Ishikawa (cell line): ENCODE measurements around the gene YAP1.

Experiments used
- CEBPB ChIP-seq: IDR thresholded peaks from 2 replicates; pipeline ENCODE4 v1.6.1; 2012
- CREB1 ChIP-seq: IDR thresholded peaks from 2 replicates; pipeline ENCODE4 v1.6.1; 2012; ENCODE audit warnings: low read depth
- EGR1 ChIP-seq: IDR thresholded peaks from 2 replicates; pipeline ENCODE4 v1.6.1; 2012
- EP300 ChIP-seq: IDR thresholded peaks from 2 replicates; pipeline ENCODE4 v1.6.1; 2012; ENCODE audit warnings: borderline replicate concordance
- FOXM1 ChIP-seq: IDR thresholded peaks from 2 replicates; pipeline ENCODE4 v1.6.1; 2012; ENCODE audit warnings: low read depth, borderline replicate concordance
- NFIC ChIP-seq: IDR thresholded peaks from 2 replicates; pipeline ENCODE4 v1.6.1; 2012
- RAD21 ChIP-seq: IDR thresholded peaks from 2 replicates; pipeline ENCODE4 v1.6.1; 2012; ENCODE audit warnings: low read depth
- TAF1 ChIP-seq: IDR thresholded peaks from 2 replicates; pipeline ENCODE4 v1.6.1; 2012; ENCODE audit warnings: low read depth, mild to moderate bottlenecking
- TCF12 ChIP-seq: IDR thresholded peaks from 2 replicates; pipeline ENCODE4 v1.6.1; 2012; ENCODE audit warnings: low read depth
- TEAD4 ChIP-seq: IDR thresholded peaks from 2 replicates; pipeline ENCODE4 v1.6.1; 2012
- YY1 ChIP-seq: IDR thresholded peaks from 2 replicates; pipeline ENCODE4 v1.6.1; 2012; ENCODE audit warnings: low read depth
- ZBTB7A ChIP-seq: IDR thresholded peaks from 2 replicates; pipeline ENCODE4 v1.6.1; 2012; ENCODE audit warnings: low read depth
- TF ChIP-seq, protein P1 (sequence below): IDR thresholded peaks from 2 replicates; pipeline ENCODE4 v1.6.1; 2012
- TF ChIP-seq, protein P2 (sequence below): IDR thresholded peaks from 2 replicates; pipeline ENCODE4 v1.6.1; 2012
- TF ChIP-seq, protein P3 (sequence below): IDR thresholded peaks from 2 replicates; pipeline ENCODE4 v1.6.1; 2012; ENCODE audit warnings: low read depth, mild to moderate bottlenecking

The YAP1 gene

DNA sequence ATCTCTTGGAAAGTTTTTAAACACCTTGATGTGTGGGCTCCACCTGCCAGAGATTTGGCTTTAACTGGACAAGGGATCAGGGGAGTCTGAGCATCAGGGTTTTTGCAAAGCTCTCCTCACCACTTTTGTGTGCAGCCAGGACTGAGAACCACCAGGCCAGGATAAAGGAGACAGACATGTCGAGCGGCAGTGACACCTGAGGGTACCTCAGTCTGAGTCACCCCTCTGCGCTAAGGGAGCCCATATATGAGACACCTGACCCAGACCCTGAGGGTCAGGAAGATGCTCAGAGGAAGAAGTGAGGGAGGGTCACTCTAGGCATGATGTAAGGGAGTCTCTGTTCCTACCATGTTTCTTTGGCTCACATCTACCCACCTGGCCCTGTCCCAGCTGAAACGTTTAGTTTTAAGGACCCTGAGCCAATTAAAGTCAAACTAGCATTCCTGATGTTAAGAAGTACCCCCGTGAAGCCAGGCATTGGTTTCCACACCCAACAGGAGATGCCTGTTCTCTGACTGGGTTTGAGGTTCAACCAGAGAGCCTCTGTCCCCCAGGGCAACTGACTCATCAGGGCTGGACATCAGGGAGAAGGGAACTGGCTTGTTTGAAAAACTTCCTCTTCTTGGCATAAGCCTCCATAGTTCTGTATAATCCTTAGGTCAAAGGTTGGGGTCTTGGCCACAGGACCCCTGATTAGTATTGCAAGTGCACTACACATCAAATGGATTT, 134.6 kb downstream of the YAP1 start:
- TF ChIP-seq TEAD4 (no peak), CREB1 (no peak), TCF12 (no peak), TAF1 (no peak), CEBPB (no peak), EP300 (no peak), ZBTB7A (no peak), FOXM1 (no peak), RAD21 (no peak), EGR1 (no peak), NFIC (no peak)
- TF ChIP-seq, protein P1, sequence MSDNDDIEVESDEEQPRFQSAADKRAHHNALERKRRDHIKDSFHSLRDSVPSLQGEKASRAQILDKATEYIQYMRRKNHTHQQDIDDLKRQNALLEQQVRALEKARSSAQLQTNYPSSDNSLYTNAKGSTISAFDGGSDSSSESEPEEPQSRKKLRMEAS, result no peak
- TF ChIP-seq, protein P2, sequence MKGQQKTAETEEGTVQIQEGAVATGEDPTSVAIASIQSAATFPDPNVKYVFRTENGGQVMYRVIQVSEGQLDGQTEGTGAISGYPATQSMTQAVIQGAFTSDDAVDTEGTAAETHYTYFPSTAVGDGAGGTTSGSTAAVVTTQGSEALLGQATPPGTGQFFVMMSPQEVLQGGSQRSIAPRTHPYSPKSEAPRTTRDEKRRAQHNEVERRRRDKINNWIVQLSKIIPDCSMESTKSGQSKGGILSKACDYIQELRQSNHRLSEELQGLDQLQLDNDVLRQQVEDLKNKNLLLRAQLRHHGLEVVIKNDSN, result no peak
- TF ChIP-seq, protein P3, sequence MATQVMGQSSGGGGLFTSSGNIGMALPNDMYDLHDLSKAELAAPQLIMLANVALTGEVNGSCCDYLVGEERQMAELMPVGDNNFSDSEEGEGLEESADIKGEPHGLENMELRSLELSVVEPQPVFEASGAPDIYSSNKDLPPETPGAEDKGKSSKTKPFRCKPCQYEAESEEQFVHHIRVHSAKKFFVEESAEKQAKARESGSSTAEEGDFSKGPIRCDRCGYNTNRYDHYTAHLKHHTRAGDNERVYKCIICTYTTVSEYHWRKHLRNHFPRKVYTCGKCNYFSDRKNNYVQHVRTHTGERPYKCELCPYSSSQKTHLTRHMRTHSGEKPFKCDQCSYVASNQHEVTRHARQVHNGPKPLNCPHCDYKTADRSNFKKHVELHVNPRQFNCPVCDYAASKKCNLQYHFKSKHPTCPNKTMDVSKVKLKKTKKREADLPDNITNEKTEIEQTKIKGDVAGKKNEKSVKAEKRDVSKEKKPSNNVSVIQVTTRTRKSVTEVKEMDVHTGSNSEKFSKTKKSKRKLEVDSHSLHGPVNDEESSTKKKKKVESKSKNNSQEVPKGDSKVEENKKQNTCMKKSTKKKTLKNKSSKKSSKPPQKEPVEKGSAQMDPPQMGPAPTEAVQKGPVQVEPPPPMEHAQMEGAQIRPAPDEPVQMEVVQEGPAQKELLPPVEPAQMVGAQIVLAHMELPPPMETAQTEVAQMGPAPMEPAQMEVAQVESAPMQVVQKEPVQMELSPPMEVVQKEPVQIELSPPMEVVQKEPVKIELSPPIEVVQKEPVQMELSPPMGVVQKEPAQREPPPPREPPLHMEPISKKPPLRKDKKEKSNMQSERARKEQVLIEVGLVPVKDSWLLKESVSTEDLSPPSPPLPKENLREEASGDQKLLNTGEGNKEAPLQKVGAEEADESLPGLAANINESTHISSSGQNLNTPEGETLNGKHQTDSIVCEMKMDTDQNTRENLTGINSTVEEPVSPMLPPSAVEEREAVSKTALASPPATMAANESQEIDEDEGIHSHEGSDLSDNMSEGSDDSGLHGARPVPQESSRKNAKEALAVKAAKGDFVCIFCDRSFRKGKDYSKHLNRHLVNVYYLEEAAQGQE, result no peak

DNA sequence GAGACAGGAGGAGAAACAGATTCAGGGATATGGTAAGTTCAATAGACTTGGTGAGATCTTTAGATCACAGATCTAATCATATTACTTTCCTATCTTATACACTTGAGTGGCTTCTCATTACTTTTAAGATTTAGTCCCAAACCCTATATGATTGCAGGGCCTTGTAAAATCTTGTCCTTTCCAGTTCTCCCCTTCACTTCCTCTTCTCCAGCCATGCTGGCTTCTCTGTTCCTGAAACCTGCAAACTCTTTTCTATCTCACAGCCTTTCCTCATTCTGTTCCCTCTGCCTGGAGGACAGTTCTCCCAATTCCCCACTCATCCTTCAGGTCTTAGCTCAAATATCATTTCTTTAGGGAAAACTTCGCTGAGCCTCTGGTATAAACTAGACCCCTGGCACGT, 141.2 kb downstream of the YAP1 start:
- no peak for TF ChIP-seq RAD21
- no peak for TF ChIP-seq TEAD4
- TF ChIP-seq CREB1, result no peak
- TF ChIP-seq, protein P1, result no peak
- TF ChIP-seq, protein P3, result no peak
- no peak for TF ChIP-seq NFIC
- no peak for TF ChIP-seq CEBPB
- no peak for TF ChIP-seq TCF12
- no peak for TF ChIP-seq FOXM1
- TF ChIP-seq, protein P2, result no peak
- TF ChIP-seq EGR1, result no peak
- TF ChIP-seq EP300, result no peak
- TF ChIP-seq YY1, result no peak

DNA sequence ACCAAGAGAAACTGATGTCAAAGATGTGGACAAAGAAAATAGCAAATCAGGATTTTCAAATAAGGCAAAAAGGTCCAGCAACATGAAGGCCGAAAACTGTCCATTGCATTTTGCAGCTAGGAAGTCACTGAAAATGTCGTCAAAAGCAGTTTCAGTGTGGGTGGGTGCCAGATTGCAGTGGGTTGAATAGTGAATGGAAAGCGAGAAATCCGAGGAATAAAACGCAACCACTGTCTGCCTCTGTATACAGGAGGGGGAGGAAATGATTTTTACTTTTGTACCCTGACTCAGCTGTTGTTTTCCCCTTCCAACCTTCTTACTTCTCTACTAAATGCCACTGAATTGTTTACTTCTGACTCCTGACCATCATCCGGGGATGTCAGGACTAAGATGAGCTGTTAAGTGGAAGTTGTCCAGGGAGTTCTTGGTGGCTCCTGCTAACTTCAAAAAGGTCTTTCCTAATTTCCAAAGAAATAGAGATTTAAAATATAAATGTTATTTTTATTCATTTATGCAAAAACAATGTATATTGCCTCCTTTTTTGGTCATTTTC, 142.2 kb downstream of the YAP1 start:
- TF ChIP-seq TCF12 (no peak), TAF1 (no peak), TEAD4 (no peak), CEBPB (no peak)
- TF ChIP-seq, protein P2, result no peak
- TF ChIP-seq, protein P1, result no peak

DNA sequence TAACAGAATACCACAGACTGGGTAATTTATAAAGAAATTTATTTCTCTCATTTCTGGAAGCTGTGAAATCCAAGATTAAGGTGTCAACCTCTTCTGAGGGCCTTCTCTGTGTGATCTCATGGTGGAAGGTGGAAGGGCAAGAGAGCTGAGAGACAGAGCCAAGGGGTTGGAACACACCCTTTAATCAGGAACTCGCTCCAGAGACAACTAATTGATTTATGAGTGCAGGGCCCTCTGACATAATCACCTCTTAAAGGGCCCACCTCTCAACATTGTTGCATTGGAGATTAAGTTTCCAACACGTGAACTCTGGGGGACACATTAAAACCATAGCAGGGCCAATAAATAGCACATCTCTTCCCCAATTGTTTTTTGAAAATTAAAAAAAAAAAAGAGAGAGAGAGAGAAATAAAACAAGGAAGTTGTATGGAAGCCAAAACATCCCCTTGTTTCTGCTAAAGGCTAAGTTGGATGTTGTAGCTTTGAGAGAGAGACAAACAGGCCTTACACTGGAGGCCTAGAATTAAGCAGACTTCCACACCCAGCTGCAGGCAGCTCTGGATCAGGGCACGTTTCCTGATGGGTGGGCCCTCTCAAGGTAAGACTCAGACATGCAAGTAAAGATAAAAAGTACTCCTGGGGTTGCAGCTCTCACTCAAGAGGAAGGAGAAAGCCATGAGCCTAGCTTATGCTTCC, 142.9 kb downstream of the YAP1 start:
- TF ChIP-seq, protein P1, result no peak; the same call in 1 of the 2 replicates
- TF ChIP-seq, protein P2, result no peak
- TF ChIP-seq CREB1 (no peak), EP300 (no peak), ZBTB7A (no peak), CEBPB (no peak), RAD21 (no peak), NFIC (no peak), TEAD4 (no peak), TCF12 (no peak), YY1 (no peak), TAF1 (no peak), FOXM1 (no peak), EGR1 (no peak)
- TF ChIP-seq, protein P3, result no peak
